Duodenal mucosa (tissue), 2 donors: ENCODE data around the gene PMFBP1.

Source experiments
- H3K27ac ChIP-seq: one replicate; pipeline ENCODE4 v1.7.0; 2013; ENCODE audit warnings: low read depth, low read length
- H3K27me3 ChIP-seq, 2 donors: one replicate each; pipeline ENCODE4 v1.7.0; 2013; ENCODE audit warnings: low read length in 2 of 2, control low read depth in 1 of 2; ENCODE audit not compliant: insufficient read depth in 2 of 2, control insufficient read depth in 1 of 2
- H3K36me3 ChIP-seq, 2 donors: one replicate each; pipeline ENCODE4 v1.7.0; 2013; ENCODE audit warnings: low read length in 2 of 2, control low read depth in 1 of 2; ENCODE audit not compliant: insufficient read depth in 2 of 2, control insufficient read depth in 1 of 2
- H3K4me1 ChIP-seq, 2 donors: one replicate each; pipeline ENCODE4 v1.7.0; 2013; ENCODE audit warnings: low read length in 2 of 2, control low read depth in 1 of 2; ENCODE audit not compliant: insufficient read depth in 2 of 2, control insufficient read depth in 1 of 2
- H3K4me3 ChIP-seq, 2 donors: one replicate each; pipeline ENCODE4 v1.7.0; 2013; ENCODE audit warnings: low read length in 2 of 2, low read depth in 1 of 2
- H3K9ac ChIP-seq, 2 donors: one replicate each; pipeline ENCODE4 v1.7.0; 2013; ENCODE audit warnings: low read length in 2 of 2, low read depth in 1 of 2
- H3K9me3 ChIP-seq, 2 donors: one replicate each; pipeline ENCODE4 v1.7.0; 2013; ENCODE audit warnings: low read length in 2 of 2, control low read depth in 1 of 2; ENCODE audit not compliant: control insufficient read depth in 1 of 2

The PMFBP1 gene

DNA sequence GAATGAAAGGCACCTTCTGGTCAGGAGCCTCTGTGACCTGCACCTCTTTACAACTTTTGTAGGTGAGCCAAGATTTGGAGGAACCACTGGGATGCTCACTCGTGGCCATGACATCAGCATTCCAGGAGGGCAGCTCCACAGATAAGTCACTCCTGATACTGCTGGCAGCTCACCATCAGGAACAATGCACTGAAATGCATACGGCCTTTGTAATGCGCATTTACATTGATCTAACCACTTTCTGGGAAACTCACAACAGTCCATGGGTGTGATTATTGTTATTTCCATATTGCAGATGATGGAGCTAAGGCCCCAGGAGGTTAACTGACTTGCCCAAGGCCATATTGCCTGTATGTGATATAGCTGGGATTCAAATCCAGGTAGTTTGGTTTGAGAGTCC is 34.3 kb upstream of the PMFBP1 start:
- Histone ChIP-seq H3K4me1 (peaks cover 7 to 12% of the 10 kb centered on the region in 2 donors), H3K27ac (no peak overlapping the region), H3K4me3 (no peak overlapping the region), H3K27me3 (no peaks in the 10 kb centered on the region), H3K9me3 (no peaks in the 10 kb centered on the region), H3K36me3 (no peaks in the 10 kb centered on the region), H3K9ac (no peak overlapping the region)

DNA sequence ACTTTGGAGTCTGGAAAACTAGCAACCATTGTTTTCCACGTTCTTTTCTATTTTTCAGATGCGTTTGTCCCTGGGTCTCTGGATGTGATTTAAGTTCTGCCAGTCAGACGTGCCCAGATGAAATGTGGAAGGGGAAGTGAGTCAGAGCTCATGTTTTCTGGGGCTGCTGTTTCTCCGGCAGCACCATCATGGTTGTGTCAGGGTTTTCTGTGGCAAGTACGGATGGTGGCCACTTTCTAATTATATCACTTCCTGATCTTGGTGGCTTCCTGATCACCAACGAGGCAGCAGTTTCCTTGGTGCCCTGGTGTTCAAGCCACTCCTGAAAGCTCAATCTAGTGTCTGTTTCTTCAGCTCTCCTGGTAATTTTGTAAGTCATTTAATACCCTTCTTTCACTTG is 31.4 kb upstream of the PMFBP1 start:
- H3K36me3 ChIP-seq: no peaks in the 10 kb centered on the region
- no peak overlapping the region for H3K4me3 ChIP-seq
- H3K9me3 ChIP-seq: no peaks in the 10 kb centered on the region
- H3K4me1 ChIP-seq: peaks cover 7 to 12% of the 10 kb centered on the region in 2 donors
- no peaks in the 10 kb centered on the region for H3K27me3 ChIP-seq
- H3K27ac ChIP-seq: no peak overlapping the region
- H3K9ac ChIP-seq: no peak overlapping the region

DNA sequence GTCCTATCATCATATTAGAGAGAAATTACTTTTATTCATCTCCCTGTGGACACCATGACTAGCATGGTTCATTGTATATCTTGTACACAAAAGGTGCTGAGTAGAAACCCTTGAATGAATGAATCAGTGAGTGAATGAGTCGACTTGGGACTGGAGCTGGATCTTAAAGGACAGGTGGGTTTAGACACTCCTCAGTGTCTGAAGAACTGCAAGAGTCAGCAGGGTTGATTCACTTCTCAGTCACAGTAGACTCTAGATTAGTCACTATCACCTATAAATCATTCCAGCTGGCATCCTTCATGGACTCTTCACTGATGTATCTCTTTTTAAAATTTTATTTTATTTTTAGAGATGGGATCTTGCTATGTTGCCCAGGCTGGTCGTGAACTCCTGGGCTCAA is 30.1 kb upstream of the PMFBP1 start:
- H3K27me3 ChIP-seq: no peaks in the 10 kb centered on the region
- H3K9me3 ChIP-seq: no peaks in the 10 kb centered on the region
- peaks cover 7 to 12% of the 10 kb centered on the region in 2 donors for H3K4me1 ChIP-seq
- H3K36me3 ChIP-seq: no peaks in the 10 kb centered on the region
- no peak overlapping the region for H3K9ac ChIP-seq
- H3K4me3 ChIP-seq: no peak overlapping the region
- no peak overlapping the region for H3K27ac ChIP-seq

DNA sequence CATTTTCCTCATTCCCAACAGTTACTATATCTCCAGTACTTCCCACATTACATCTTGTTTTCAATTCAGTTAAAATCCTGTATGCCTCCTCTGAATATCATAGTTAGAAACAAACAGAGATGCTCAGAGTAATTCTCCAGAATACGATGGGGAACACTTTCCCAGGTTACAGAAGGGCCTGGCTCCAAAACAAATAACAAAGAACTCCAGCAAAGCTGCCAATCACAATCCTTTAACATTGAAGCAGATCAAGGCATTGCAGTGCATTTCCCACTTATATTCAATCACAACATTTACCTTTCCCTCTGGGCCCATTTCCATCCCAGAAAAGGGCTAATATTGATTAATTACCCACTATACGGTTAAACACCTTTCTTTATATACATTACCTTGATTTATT is 29.4 kb upstream of the PMFBP1 start:
- no peak overlapping the region for H3K4me3 ChIP-seq
- no peaks in the 10 kb centered on the region for H3K9me3 ChIP-seq
- H3K36me3 ChIP-seq: no peaks in the 10 kb centered on the region
- no peak overlapping the region for H3K9ac ChIP-seq
- H3K27me3 ChIP-seq: no peaks in the 10 kb centered on the region
- H3K4me1 ChIP-seq: peaks cover 7 to 12% of the 10 kb centered on the region in 2 donors
- H3K27ac ChIP-seq: no peak overlapping the region

DNA sequence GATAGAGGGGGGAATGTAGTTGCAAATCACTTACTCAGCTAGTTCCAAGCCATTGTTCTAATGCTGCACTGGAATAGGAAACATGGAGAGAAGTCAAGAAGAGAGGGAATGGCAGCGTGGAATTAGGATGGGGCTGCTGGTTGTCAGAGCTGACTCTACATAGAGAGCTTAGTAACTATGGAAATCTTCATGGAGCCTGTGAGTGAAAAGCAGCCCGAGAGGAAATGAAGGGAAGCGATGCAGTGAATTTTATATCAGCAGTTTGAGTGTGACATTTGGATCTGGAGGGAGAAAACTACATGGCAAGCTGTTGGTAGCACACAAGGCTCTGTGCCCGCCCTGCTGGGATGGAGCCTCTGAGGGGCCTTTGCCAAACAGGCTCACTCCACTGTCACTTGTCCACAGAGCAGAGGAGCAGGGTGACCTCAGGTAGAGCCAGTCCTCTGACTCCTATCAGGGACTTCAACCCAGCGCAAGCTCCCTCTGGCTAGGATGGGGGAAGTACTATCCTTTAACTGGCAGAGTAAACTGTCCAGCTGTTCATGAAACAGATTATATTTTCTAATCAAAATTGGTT is 27.9 kb upstream of the PMFBP1 start:
- H3K36me3 ChIP-seq: no peaks in the 10 kb centered on the region
- H3K4me3 ChIP-seq: no peak overlapping the region
- no peaks in the 10 kb centered on the region for H3K27me3 ChIP-seq
- H3K4me1 ChIP-seq: peaks cover 7 to 12% of the 10 kb centered on the region in 2 donors
- H3K9ac ChIP-seq: no peak overlapping the region
- no peaks in the 10 kb centered on the region for H3K9me3 ChIP-seq
- H3K27ac ChIP-seq: no peak overlapping the region

DNA sequence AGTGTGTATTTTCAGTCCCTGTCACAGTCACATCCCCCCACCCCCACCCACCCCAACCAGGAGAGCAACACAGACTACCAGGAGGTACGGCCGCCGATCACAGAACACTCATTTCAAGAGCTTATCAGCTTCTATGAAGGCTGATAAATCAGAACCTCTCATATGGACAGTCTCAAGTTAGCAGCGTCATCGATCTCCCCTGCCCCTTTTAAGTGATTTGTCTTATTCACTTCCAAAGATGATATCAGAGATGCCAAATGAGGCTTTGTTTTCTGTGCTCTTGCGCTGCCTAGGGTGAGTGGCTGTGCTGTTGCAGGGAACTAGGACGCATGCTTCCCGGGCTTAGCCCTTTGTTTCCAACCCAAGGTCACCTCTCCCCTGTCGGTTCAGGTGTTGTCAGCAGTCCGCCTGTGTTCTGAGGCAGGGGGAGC is 26.8 kb upstream of the PMFBP1 start:
- Histone ChIP-seq H3K4me1 (peaks cover 7 to 11% of the 10 kb centered on the region in 2 donors), H3K36me3 (no peaks in the 10 kb centered on the region), H3K4me3 (no peak overlapping the region), H3K27ac (no peak overlapping the region), H3K27me3 (no peaks in the 10 kb centered on the region), H3K9me3 (no peaks in the 10 kb centered on the region), H3K9ac (no peak overlapping the region)

DNA sequence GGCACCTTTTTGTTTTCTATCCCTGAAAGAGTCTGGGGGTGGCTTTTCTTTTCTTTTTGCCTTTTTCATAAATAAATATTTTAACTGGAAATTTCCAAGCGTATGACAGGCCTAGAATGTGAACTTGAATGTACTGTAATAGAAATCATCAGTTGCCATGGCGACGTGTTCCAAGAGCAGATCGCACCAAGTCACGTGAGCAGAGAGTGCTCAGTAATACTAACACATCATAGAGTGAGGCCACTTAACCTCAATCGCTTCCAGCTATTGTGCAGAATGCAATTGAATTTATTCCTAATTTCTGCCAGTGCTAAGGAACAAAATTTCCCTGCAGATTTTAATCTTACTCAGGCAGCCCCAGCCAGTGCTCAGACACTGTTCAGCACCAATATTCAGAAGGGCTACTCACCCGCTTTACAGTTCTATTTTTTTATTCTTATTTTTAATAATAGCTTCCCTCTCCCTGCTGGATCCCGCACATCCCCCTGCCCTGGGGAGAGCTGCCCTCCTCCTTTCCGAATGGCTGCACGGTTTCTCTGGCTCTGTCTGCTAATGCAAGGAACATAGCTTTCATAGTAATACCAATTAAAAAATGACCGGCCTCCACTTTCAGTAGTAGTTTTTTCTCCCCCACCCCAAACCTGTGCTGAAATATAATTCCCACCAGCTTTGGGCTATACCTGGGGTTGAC is 26.2 kb upstream of the PMFBP1 start:
- Histone ChIP-seq H3K27ac (no peak overlapping the region), H3K9ac (no peak overlapping the region), H3K27me3 (no peaks in the 10 kb centered on the region), H3K4me1 (peaks cover 5 to 7% of the 10 kb centered on the region in 2 donors), H3K4me3 (no peak overlapping the region), H3K9me3 (no peaks in the 10 kb centered on the region), H3K36me3 (no peaks in the 10 kb centered on the region)

DNA sequence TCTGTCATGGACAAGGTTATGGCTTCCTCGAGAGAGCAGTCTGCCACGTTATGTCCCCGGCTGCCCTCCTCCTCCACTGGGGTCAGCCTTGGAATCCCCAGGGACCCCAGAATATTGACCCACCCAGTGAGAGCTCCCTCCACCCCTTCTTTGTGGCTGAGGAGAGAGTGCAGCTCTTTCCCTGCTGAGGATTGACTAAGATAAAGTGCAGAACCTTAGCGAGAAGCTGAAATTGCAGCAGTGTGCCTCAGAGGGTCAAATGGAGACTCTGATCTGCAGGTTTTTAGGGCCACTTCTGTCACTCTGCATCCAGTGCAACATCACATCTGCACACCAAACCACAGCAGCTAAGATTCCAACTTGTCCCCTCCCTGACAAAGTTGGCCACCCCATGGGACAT is 25.6 kb upstream of the PMFBP1 start:
- Histone ChIP-seq H3K9ac (no peak overlapping the region), H3K36me3 (no peaks in the 10 kb centered on the region), H3K27me3 (no peaks in the 10 kb centered on the region), H3K9me3 (no peaks in the 10 kb centered on the region), H3K27ac (no peak overlapping the region), H3K4me3 (no peak overlapping the region), H3K4me1 (peaks cover 0 to 6% of the 10 kb centered on the region in 2 donors)

DNA sequence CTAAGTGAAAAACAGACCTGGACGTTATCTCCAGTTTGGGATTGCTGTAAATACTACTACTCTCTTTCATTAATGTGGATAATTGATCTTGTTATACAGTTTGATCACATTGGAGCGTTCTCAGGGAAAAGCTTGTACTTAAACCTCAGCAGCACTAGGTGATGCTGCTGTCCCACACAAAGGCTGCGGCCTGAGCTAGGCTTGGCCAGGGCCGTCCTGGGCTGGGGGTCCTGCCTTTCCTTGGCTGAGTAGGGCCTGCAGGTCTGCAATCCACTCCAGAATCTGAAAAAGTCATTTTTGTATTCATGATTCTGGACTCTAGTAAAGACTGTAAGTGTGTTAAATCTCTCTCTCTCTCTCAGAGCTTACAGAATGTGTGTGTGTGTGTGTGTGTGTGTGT is 23.7 kb upstream of the PMFBP1 start:
- Histone ChIP-seq H3K36me3 (no peaks in the 10 kb centered on the region), H3K4me3 (no peak overlapping the region), H3K27ac (no peak overlapping the region), H3K9me3 (no peaks in the 10 kb centered on the region), H3K4me1 (no peaks in the 10 kb centered on the region), H3K9ac (no peak overlapping the region), H3K27me3 (no peaks in the 10 kb centered on the region)

DNA sequence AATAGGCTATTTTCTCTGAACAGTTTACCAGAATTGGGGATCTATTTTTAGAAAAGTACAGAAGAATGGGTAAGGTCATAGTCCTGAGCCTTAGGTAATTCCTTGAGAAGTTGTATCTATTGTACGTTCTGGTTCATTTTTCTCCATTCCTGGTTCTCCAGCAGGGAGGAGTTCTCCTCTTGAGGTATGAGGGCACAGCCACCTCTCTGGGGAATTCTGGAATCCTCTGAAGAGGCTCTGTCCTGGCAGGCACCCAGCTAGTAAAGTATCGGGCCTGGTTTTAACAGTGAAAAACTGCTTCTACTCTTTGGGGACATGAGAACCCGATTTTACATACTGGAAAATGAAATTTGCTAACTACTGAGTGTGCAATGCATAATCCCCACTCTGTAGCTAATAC is 19.6 kb upstream of the PMFBP1 start:
- Histone ChIP-seq H3K9ac (no peak overlapping the region), H3K9me3 (no peaks in the 10 kb centered on the region), H3K4me3 (no peak overlapping the region), H3K27ac (no peak overlapping the region), H3K4me1 (no peaks in the 10 kb centered on the region), H3K27me3 (no peaks in the 10 kb centered on the region), H3K36me3 (no peaks in the 10 kb centered on the region)
